CD4-positive, alpha-beta T cell treated with Interleukin-6 for 4 hours (primary cell): ENCODE data around the gene CDKN1B.

ENCODE experiments used
- DNase-seq: peaks from one replicate; pipeline ENCODE4 v3.0.0-alpha.2; 2020; ENCODE audit warnings: mixed read lengths

CDKN1B gene

DNA sequence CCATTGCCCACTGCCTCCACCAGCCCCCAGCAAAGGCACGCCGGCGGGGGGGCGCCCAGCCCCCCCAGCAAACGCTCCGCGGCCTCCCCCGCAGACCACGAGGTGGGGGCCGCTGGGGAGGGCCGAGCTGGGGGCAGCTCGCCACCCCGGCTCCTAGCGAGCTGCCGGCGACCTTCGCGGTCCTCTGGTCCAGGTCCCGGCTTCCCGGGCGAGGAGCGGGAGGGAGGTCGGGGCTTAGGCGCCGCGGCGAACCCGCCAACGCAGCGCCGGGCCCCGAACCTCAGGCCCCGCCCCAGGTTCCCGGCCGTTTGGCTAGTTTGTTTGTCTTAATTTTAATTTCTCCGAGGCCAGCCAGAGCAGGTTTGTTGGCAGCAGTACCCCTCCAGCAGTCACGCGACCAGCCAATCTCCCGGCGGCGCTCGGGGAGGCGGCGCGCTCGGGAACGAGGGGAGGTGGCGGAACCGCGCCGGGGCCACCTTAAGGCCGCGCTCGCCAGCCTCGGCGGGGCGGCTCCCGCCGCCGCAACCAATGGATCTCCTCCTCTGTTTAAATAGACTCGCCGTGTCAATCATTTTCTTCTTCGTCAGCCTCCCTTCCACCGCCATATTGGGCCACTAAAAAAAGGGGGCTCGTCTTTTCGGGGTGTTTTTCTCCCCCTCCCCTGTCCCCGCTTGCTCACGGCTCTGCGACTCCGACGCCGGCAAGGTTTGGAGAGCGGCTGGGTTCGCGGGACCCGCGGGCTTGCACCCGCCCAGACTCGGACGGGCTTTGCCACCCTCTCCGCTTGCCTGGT is at the start of gene CDKN1B:
TSS of gene CDKN1B (plus strand) at position 576 of the 793 bp plus-strand sequence. CDS start 472 bp downstream, outside the sequence.
- DNase-seq, result peak; percentile 89

DNA sequence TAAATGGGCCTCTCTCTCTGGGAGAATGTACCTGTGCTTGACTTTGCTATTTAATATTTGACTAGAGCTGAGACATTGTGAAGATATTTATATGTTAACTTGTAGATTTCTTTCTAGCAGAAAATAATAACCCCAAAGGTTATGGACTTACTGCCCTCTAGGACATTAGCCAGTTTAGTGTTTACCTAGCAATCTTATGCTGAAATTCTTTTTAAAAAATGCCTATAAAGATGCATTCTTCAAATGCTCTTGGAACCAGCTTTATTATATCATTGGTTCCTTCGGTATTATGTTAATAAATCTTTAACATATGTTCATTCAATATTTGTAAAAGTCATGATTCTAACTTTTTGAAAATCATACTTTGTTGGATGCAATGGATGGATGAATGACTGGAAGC is 49.2 kb upstream of the CDKN1B start:
- no peak for DNase-seq

DNA sequence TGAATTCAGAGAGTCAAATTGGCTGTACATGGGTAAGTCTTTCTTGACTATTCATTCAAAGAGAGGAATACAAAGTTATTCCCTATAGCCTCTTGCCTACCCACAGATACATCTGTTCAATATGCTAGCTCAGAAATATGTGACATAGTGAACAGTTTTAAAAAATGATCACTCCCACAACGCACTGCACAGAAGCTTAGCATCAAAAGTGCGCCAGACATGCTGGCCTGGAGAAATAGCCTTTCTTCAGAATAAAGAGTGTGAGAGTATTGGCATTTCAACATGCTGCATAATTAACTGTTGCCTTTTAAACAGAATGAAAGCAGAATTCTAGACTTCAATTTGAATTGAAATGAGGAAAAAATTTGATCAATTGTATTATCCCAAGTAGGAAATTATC is 48.1 kb upstream of the CDKN1B start:
- DNase-seq, result no peak

DNA sequence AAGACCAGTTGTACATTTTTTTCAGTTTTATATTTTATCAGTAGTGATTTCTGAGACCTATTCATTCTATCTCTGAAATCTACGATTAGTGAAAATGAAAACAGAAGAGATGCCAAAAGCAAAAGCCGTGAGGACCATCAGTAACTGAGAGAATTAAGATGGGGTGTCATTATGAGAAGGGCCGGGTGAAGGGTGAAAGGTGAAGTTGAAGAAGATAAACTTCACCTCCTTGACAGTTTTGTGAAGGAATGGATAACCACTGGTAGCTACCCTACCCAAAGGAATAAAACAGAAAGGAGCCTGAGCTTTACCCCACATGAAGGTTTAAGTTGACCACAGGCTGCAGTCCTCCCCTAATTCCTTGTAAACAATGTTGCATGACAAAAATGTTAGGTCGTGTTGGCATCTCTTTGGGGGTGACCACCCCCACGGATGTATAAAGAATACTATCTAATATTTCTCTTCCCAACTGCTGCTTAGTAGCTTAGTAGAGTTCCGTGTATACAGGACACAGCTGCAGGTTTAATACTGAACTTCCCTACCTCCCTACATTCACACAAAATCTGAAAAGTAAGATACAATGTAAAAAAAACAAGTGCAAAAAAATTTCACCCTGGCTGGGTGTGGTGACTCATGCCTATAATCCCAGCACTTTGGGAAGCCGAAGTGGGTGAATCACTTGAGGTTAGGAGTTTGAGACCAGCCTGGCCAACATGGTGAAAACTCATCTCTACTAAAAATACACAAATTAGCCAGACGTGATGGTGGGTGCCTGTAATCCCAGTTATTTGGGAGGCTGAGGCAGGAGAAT is 45.1 kb upstream of the CDKN1B start:
- DNase-seq, result no peak

DNA sequence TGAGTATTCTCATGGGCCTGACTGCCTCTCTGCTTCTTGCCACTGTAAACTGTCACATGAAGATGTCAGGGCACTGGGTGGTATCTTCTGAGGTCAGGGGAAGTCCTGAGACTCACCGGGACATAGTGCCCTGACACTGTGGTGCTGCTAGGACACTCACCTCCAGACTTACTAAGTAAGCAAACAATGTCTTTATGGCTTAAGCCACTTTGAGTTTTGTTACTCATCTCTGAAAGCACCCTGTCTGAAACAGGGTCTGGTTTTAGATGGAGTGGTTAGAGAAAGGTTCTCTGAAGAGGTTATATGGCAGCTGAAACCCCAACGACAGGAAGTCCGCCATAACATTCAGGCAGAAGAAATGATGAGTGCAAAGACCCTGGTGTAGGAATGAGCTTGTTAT is 43.9 kb upstream of the CDKN1B start:
- DNase-seq, result no peak

DNA sequence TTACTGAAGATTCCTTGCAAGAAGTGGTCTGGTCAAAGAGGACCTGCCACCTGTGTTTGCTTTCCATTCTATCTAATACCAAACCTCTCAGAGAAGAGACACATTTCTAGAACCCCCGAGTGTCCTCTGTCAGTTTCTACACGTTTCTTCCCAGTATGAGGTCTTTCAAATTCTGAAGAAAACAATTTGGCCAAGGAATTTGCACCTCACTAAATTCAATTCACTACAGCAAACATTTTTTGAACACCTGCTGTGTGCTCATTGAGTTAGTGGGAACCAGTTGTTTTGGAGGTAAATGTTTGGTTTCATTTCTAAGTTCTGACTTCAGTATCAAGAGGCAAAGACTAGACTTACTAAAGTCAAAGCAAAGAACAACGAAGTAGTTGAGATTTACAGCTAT is 40.6 kb upstream of the CDKN1B start:
- no peak for DNase-seq

DNA sequence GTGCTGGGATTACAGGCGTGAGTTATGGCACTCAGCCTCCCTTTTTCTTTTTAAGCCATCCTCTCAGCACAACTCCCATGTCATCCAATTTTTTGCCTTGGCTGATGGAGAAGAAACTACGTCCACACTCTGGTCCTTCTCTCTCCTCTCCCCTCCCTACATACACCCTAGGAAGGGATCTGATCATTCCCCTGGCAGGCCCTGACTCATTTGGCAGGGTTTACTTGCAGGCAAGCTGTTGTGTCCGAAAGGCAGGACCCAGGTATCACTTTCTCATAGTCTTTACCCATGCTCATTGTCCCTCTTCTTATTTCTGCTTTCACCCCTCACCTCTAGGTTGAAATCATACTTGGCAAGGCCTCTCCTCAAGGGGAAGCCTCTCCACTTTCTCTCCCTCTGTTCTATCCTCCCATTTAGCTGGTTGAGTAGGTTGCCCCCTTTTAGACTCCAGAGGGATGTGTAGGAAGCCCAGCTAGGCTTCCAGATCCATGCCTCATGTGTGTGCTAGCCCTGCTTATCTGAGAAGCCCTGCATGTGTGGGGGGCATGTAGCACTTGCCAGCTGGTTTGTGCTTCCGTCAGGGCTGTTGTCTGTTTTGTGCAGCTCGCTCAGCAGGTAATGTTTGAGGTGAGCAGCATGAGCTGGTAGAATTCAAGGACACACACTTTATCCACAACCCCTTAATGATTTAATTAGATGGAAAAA is 36.0 kb upstream of the CDKN1B start:
- no peak for DNase-seq

DNA sequence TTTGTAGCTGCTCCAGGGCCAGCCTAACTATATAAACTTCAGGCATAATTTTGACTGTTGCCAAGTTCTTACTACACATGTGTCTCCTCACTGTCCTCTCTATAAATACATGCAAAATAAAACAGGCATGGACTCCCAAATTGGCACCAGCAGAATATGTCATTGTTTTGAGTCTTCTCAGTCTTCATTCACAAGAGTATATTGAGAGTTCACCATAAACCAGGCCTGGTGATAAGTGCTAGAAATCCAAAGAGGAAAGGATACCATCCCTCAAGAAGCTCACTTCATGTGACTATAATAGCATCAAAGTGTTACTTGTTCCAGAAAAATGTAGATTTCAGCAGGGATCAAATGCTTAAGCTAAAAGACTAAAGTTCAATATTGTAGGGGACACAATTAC is 34.9 kb upstream of the CDKN1B start:
- no peak for DNase-seq

DNA sequence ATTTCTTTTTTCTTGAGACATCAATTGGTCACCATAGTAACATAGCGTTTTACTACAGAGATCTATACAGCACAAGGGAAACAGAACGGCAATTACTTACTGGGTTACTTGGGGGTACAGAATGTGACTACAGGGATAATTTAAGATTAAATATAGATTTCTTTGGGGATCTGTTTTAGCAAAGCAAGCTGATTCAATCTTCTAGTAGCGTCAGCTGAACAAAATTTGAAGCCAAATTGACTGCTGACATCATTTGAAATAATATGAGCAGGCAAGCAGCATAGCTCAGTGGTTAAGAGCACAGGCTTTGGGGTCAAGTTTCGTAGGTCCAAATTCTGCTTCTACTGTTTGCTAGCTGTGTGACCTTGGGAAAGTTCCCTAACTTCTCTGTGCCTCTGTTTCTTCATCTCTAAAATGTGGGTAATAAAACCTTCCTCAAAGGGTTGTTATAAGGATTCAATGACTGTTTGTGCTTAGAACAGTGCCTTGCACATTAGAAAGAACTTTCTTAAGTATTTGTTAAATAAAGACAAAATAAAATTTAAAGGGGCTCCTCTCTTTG is 34.0 kb upstream of the CDKN1B start:
- no peak for DNase-seq

DNA sequence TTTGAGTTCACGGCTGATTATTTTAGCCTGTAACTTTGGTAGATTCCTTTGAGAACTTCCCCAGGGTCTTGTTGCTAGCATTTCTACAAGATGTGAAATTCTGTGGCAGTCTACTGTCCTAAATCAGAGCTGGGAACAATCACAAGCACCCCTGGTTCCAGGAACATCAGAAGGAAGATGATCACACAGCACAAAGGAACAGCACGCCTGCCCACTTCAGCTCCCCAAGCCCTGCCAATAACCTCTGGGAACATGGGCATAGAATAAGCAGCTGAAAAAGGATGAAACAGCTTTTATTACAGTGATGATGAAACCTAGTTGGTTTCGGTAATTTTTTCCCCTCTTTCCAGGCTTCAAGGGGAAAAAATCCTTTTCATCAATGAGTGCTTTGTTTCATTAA is 33.4 kb upstream of the CDKN1B start:
- no peak for DNase-seq

DNA sequence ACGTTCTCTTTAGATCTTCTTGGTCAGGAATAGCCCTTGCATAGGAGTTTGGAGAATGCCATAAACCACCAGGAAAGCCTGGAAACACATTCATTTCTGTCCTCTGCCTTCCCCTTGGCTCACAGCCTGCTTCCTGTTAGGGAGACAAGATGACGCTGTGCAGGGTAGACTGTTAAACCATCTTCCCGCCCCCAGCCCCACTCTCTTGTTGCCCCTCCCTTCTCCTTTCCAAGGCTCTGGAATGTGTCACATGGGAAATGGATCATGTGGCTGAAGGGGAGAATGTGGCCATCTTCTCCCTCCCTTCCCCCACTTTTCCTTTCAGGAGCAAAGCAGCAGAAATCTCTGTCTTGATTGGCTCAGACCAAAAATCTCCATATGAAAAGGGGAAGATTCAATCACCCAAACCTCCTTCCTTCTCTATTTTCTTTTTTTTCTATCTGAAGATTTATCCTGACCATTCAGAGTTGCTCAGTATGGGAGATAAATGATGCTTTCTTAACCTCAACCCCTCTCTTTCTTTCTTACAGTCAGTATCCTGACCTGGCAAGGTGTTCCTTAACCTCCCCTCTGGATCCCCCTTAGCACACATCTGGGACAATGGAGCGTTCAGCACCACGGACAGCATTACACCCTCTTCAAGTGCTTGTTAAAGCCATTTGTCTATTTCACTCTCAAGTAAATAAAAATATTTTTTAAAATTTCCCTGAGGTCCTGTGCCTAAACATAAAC is 32.6 kb upstream of the CDKN1B start:
- peak; percentile 10 for DNase-seq

DNA sequence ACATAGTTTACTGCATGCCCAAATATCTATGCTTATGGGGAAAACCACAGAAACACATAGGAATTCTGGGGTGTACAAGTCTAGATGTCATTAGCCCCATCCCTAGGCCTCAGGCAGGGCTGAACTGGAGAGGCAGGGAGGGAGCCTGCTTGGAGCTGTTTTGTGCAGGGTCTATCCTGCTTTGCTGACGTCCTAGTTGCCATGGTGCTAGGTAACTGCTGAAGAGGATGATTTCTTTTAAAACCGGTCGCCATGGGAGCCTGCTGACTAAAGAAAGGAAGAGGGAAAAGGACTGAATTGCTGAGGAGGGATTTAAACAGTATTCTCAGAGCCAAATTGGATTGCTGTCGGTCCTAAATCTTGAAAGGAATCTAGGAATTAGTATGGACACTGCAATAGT is 31.9 kb upstream of the CDKN1B start:
- DNase-seq, result no peak

DNA sequence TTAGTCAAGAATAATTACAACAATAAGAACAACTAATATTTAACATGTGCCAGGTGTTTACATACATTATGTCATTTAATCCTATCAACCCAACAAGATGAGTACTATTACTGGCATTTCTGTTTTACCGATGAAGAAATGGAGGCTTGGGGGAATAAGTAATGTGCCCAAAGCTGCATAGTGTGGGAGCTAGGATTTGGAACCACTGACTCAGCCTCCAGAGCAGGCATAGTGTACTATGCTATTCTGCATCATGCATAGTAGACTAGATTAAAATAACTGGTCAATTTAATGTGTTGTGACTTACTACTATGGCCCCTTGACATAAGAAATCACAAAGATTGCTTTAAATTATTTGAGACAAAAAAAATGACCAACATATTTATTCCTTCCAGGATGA is 30.7 kb upstream of the CDKN1B start:
- DNase-seq, result no peak

DNA sequence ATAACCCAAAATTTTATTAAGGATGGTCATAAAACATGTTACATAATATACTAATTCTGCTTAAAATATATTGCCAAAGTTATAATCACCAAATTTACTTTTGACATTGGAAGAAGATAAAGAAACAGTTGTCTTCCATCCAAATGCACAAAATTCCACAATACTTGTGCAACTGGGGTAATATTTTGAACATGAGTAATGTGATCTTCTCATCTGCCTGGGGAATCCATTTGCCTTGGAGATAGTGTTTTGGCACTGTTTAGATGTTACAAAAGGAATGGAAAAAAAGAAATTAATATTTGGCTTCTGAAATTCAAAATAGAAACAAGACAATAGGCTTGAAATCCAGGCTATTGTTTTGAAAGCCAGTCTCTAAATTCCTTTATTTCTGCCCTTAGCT is 30.2 kb upstream of the CDKN1B start:
- no peak for DNase-seq

DNA sequence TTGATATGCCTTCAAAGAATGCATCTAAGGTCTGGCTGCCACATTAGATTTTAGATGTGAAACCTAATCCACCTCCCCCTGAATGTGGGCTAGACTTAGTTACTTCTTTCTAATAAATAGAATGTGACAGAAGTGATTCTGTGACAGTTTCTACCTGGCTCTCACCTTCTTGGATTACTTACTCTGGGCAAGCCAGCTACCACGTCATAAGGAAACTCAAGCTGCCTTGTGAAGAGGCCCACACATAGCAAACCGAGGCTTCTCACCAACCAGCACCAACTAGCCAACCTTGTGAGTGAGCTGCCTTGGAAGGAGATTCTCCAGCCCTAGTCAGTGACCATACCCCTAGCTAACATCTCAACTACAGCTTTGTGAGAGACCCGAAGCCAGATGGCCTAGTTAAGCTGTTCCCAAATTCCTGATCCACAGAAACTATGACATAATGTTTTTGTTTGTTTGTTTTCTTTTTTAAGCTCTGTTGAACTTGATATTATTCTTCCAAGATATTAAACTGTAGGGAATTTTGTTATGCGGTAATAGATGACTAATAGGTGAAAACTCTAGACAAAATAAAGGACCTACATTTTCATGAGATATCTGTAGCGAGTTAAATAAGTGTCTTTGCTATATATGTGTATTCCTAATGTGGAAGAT is 27.4 kb upstream of the CDKN1B start:
- no peak for DNase-seq

DNA sequence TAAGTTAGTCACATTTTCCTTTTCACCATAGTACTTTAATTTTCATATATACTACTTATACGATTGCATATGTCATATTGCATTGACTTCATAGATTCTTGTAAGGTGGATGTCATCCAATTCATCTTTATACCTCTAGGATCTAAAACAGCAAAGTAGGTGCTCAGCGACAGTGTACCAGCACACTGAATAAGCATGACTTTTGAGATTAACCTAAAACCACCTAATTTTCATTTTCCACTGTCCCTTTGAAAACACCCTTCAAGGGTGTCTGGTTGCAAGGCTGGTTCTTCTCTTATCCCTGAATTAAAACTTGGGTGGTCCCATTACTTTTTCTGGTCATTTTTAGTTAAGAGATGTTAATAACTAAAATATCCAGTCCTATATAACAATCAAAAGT is 25.6 kb upstream of the CDKN1B start:
- no peak for DNase-seq

DNA sequence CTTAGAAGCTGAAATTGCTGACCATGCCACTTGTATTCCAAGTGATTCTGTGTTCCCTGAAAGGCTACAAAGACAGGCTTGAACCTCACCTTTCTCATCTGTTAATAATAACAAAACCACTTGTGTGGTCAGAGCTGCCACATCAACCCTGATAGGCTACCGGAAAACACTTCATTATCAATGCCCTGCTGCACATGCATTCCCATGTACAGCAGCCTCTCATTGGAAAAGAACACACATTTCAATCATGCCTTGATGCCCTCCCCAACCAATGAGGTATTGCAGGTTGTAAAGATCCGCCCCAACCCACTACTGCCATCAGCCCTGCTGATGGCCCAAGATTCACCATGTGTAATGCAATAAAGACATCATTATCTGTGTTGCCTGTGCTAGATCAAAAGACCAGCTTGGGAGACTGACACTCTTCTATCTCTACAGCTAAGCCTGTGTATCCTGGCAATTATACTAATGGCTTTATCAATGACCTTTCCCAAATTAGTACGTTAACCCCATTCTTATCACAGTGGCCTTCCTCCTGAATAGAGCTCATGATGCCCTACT is 24.0 kb upstream of the CDKN1B start:
- DNase-seq, result no peak

DNA sequence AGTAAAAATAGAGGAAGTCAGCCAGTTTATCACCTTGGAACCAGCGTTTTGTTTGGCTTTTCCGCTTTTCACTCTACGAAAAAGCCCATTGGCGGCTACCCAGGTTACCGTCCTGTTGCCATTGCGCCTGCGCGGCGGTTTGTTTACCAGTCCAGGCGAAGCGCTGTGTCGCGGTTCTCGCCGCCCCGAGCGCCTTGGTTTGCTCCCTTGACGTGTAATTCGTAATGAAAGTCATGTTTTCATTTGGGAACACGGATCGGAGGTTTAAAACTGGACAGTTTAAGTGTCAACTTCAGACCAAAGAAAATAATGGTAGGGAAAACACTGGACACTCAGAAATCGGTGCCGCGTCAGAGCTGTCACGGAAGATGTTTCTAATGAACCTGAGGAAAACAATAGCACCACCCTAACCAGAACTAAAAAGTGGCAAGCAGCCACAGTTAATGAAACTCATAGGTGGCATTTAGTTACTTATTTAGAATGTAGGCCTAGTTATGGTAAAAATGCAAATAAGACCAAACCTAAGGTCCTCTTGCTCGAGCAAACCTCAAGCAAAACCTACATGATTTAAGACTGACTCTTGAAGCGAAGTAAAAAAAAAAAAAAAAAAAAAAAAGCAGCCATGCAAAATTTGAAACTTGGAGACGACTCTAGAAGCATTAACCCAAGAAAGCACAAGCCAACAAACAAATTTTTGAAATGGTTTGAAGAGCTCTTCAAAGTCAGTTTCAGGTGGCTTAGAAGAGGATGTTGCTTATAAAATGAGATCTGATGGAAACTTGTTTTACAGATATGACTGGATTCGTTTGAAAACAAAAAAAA is 20.4 kb upstream of the CDKN1B start:
- peak; percentile 94 for DNase-seq

DNA sequence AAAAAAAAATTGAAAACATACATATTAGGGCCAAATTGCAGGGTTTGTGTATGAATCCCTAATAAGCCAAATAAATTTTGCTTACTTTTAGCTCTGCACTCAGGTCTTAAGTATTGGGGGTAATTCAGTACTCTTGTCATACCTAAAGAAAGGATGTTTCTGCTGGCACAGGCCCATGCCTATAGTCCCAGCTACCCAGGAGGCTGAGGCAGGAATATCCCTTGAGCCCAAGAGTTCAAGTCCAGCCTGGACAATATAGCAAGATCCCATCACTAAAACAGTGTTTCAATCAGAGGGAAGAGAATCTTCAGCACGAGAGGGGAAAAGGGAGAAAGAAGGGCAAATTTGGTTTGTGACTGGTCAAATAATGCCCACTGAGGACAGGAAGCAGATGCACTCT is 17.8 kb upstream of the CDKN1B start:
- no peak for DNase-seq

DNA sequence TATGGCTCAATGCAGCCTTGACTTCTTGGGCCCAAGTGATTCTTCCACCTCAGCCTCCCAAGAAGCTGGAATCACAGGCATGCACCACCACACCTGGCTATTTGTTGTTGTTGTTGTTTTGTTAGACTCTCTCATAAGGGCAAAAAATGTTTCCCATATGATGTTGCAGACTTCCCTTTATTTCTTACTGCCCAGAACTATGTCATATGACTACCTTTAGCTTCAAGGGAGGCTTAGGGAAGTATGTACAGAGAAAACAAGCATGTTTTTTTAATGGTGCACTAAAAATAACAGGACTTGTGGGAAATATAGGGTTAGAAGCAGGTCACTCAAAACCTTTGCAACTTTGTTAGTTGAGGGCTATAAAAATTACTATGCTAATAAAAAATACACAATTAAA is 16.9 kb upstream of the CDKN1B start:
- no peak for DNase-seq

DNA sequence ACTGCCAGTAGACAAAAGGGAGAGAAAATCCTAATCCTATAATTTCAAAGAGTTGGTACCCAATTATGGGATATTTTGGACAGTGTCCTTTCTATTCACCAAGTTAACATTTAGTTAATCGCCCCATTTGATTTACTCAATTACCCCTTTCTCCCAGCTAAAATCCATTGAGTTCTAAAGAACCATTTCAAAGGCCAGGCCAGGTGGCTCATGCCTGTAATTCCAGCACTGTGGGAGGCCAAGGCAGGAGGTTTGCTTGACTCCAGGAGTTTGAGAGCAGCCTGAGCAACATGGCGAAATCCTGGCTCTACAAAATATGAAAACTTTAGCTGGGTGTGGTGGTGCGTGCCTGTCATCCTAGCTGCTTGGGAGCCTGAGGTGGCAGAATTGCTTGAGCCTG is 15.7 kb upstream of the CDKN1B start:
- no peak for DNase-seq
